HCT116 (cell line): ENCODE results near the gene F11R. TPM values are rescaled to one million over a fixed set of nuclear protein-coding genes. Genes with fewer than 3 reads are reported as not detected.

ENCODE experiments used
- ATAC-seq: fragments of 200-7000 bp; cut with Tn5 transposase; 2 replicates; pipeline ENCODE4 v1.9.1; 2020; ENCODE audit warnings: mild to moderate bottlenecking, moderate library complexity
- BruUV-seq: library from RNA; stranded (reverse); fragments of 400-500 nt; replicated peaks from 2 replicates; lab custom pipeline; 2021; lab: Mats Ljungman, UMichigan
- CTCF ChIA-PET: fragments of 300-600 bp; sonication (Branson Sonifier 250); formaldehyde crosslinking; loops from one replicate; lab custom pipeline; 2021; ENCODE audit warnings: antibody characterized with exemption; lab: Charles Lee
- POLR2A ChIA-PET: fragments of 300-600, 350-600 bp; sonication (Branson Sonifier 250); formaldehyde crosslinking; loops from one replicate; lab custom pipeline; 2021; ENCODE audit warnings: antibody characterized with exemption; lab: Charles Lee
- RAD21 ChIA-PET, 2 experiments: fragments of 300-600 bp; sonication (Branson Sonifier 250); formaldehyde crosslinking; loops; one replicate each; lab custom pipeline; 2023; ENCODE audit warnings: low total read pairs in 2 of 2; ENCODE audit not compliant: uncharacterized antibody in 2 of 2, unreplicated experiment in 2 of 2, low non-redundant PET in 1 of 2; lab: Charles Lee
- DNase-seq: peaks from one replicate; pipeline ENCODE4 v3.0.0-alpha.2; 2010; ENCODE audit warnings: low read depth, low spot score
- H2AFZ ChIP-seq: fragments of 200-600 bp; shearing (Covaris generic), sonication (generic); 2 replicates; pipeline ENCODE4 v1.6.1; 2017; ENCODE audit warnings: low read depth, mixed run types, mixed read lengths, antibody characterized with exemption, low read length; ENCODE audit not compliant: poor library complexity, severe bottlenecking
- H3K27ac ChIP-seq: 2 replicates; pipeline ENCODE4 v1.5.1; 2012; ENCODE audit warnings: low read depth, low read length
- H3K27me3 ChIP-seq: fragments of 200-600 bp; sonication (generic); 2 replicates; pipeline ENCODE4 v1.6.1; 2016; ENCODE audit warnings: mixed run types, low read length, mixed read lengths; ENCODE audit not compliant: insufficient read depth
- H3K36me3 ChIP-seq, 2 experiments: fragments of 200-500 bp in 1 of 2; fragments of 200-600 bp in 1 of 2; sonication (Bioruptor generic) in 1 of 2; sonication (generic) in 1 of 2; 2 replicates each; pipeline versions ENCODE4 v1.5.1 to v1.6.1; 2014 to 2016; ENCODE audit warnings: low read length in 2 of 2, inconsistent platforms in 1 of 2, mixed read lengths in 1 of 2, mixed run types in 1 of 2; ENCODE audit not compliant: insufficient read depth in 2 of 2, control insufficient read depth in 1 of 2
- H3K4me1 ChIP-seq, 2 experiments: fragments of 200-600 bp in 1 of 2; sonication (generic) in 1 of 2; 2 replicates each; pipeline versions ENCODE4 v1.5.1 to v1.6.1; 2012 to 2017; ENCODE audit warnings: low read length in 2 of 2, inconsistent platforms in 1 of 2, mild to moderate bottlenecking in 1 of 2, mixed read lengths in 1 of 2, mixed run types in 1 of 2, moderate library complexity in 1 of 2; ENCODE audit not compliant: insufficient read depth in 2 of 2, control insufficient read depth in 1 of 2
- H3K4me2 ChIP-seq: fragments of 200-600 bp; sonication (generic); 2 replicates; pipeline ENCODE4 v1.6.1; 2017; ENCODE audit warnings: mixed run types, low read length, mixed read lengths
- H3K4me3 ChIP-seq, 2 experiments: fragments of 200-600 bp in 1 of 2; sonication (generic) in 1 of 2; replicated peaks in 1 of 2; 2 replicates each; pipeline ENCODE4 v1.5.1; 2011 to 2016; ENCODE audit warnings: low read length in 2 of 2, control low read depth in 1 of 2, low read depth in 1 of 2, mild to moderate bottlenecking in 1 of 2, mixed read lengths in 1 of 2, mixed run types in 1 of 2
- H3K79me2 ChIP-seq: fragments of 200-600 bp; sonication (generic); 2 replicates; pipeline ENCODE4 v1.6.1; 2017; ENCODE audit warnings: mild to moderate bottlenecking, mixed run types, low read length, moderate library complexity, mixed read lengths; ENCODE audit not compliant: insufficient read depth
- H3K9ac ChIP-seq: fragments of 200-600 bp; sonication (generic); 2 replicates; pipeline ENCODE4 v1.6.1; 2016; ENCODE audit warnings: low read length, mixed read lengths
- H3K9me2 ChIP-seq: fragments of 200-600 bp; sonication (generic), shearing (Covaris generic); 2 replicates; pipeline ENCODE4 v1.6.1; 2017; ENCODE audit warnings: mixed run types, mild to moderate bottlenecking, moderate library complexity; ENCODE audit not compliant: insufficient read depth
- H3K9me3 ChIP-seq, 2 experiments: fragments of 200-500 bp in 1 of 2; fragments of 200-600 bp in 1 of 2; sonication (Bioruptor generic) in 1 of 2; sonication (generic) in 1 of 2; 2 replicates each; pipeline ENCODE4 v1.6.1; 2014 to 2017; ENCODE audit warnings: low read length in 2 of 2, mixed read lengths in 2 of 2, inconsistent platforms in 1 of 2, low read depth in 1 of 2, mild to moderate bottlenecking in 1 of 2, mixed run types in 1 of 2, moderate library complexity in 1 of 2; ENCODE audit not compliant: control insufficient read depth in 1 of 2, insufficient read depth in 1 of 2
- H4K20me1 ChIP-seq: fragments of 200-600 bp; sonication (generic), shearing (Covaris generic); 2 replicates; pipeline ENCODE4 v1.6.1; 2017; ENCODE audit warnings: mixed run types, mild to moderate bottlenecking, moderate library complexity; ENCODE audit not compliant: insufficient read depth
- ATF3 ChIP-seq: IDR thresholded peaks from 2 replicates; pipeline ENCODE4 v1.6.1; 2012
- CBX3 ChIP-seq: IDR thresholded peaks from 2 replicates; pipeline ENCODE4 v1.6.1; 2012; ENCODE audit warnings: low read depth
- CTCF ChIP-seq, 3 experiments: fragments of 200-600 bp in 1 of 3; sonication (generic) in 1 of 3; IDR thresholded peaks in 2 of 3; conservative IDR thresholded peaks in 1 of 3; 2 replicates each; pipeline ENCODE4 v1.5.1; 2012 to 2017; ENCODE audit warnings: low read depth in 2 of 3, low read length in 2 of 3, antibody characterized with exemption in 1 of 3, borderline replicate concordance in 1 of 3, control low read depth in 1 of 3, mild to moderate bottlenecking in 1 of 3, mixed read lengths in 1 of 3, mixed run types in 1 of 3, moderate library complexity in 1 of 3; ENCODE audit not compliant: insufficient read depth in 1 of 3
- EGR1 ChIP-seq: IDR thresholded peaks from 2 replicates; pipeline ENCODE4 v1.6.1; 2012; ENCODE audit warnings: low read depth
- ELF1 ChIP-seq: IDR thresholded peaks from 2 replicates; pipeline ENCODE4 v1.6.1; 2012; ENCODE audit warnings: low read depth, borderline replicate concordance
- EZH2 ChIP-seq: fragments of 200-600 bp; sonication (generic); IDR thresholded peaks from 2 replicates; pipeline ENCODE4 v1.6.1; 2017; ENCODE audit warnings: antibody characterized with exemption, mixed run types
- EZH2phosphoT487 ChIP-seq: fragments of 200-600 bp; IDR thresholded peaks from 2 replicates; pipeline ENCODE4 v1.6.1; 2018; ENCODE audit warnings: antibody characterized with exemption, borderline replicate concordance
- JUND ChIP-seq: IDR thresholded peaks from 2 replicates; pipeline ENCODE4 v1.6.1; 2012
- MAX ChIP-seq: IDR thresholded peaks from 2 replicates; pipeline ENCODE4 v1.6.1; 2012
- POLR2A ChIP-seq: IDR thresholded peaks from 2 replicates; pipeline ENCODE4 v1.7.0; 2011; ENCODE audit warnings: borderline replicate concordance; ENCODE audit not compliant: insufficient read depth, insufficient read length; ENCODE audit errors: extremely low read depth
- POLR2AphosphoS5 ChIP-seq: IDR thresholded peaks from 2 replicates; pipeline ENCODE4 v1.6.1; 2011; ENCODE audit warnings: mild to moderate bottlenecking, low read depth, low read length, moderate library complexity
- REST ChIP-seq: IDR thresholded peaks from 2 replicates; pipeline ENCODE4 v1.6.1; 2012; ENCODE audit warnings: low read depth
- SIN3A ChIP-seq: IDR thresholded peaks from 2 replicates; pipeline ENCODE4 v1.6.1; 2012; ENCODE audit warnings: low read depth
- SP1 ChIP-seq: IDR thresholded peaks from 2 replicates; pipeline ENCODE4 v1.6.1; 2012; ENCODE audit warnings: low read depth
- SRF ChIP-seq: IDR thresholded peaks from 2 replicates; pipeline ENCODE4 v1.6.1; 2012; ENCODE audit warnings: low read depth
- TCF7L2 ChIP-seq: IDR thresholded peaks from 2 replicates; pipeline ENCODE4 v1.7.0; 2011; ENCODE audit warnings: borderline replicate concordance, inconsistent platforms; ENCODE audit not compliant: insufficient read depth, insufficient read length; ENCODE audit errors: extremely low read depth
- YY1 ChIP-seq: IDR thresholded peaks from 2 replicates; pipeline ENCODE4 v1.6.1; 2011; ENCODE audit warnings: low read length, low read depth, moderate library complexity, mild to moderate bottlenecking; ENCODE audit not compliant: insufficient replicate concordance; ENCODE audit errors: extremely low read depth
- ZBTB33 ChIP-seq: IDR thresholded peaks from 2 replicates; pipeline ENCODE4 v1.6.1; 2011; ENCODE audit warnings: mild to moderate bottlenecking, low read length, moderate library complexity; ENCODE audit not compliant: insufficient replicate concordance; ENCODE audit errors: extremely low read depth
- ZFX ChIP-seq: fragments of 450-650 bp; IDR thresholded peaks from 2 replicates; pipeline ENCODE4 v1.6.1; 2017
- intact Hi-C: fragments of 100-400 bp; cut with micrococcal nuclease; formaldehyde crosslinking; loops from 2 replicates; pipeline ENCODE4 v1.10.0; 2022
- total RNA-seq: library from RNA; stranded (reverse); gene quantifications from one replicate; pipeline ENCODE4 v1.2.1, GENCODE V29; 2021; ENCODE audit not compliant: unreplicated experiment

The F11R gene
- total RNA-seq, 1 experiment from 2014 or later: 86.7 TPM

GRCh38 chr1:161000736-161001480 is 20.0 kb downstream of the F11R start:
- H3K36me3 ChIP-seq: peaks cover 25 to 32% of the 10 kb centered on the region in 2 experiments; a peak in 3 of 4 replicates
- peaks cover 45% of the 10 kb centered on the region for H3K79me2 ChIP-seq
- ChIA-PET CTCF (no interaction called here), POLR2A (no interaction called here), RAD21 (no interaction called here)
- no peak overlapping the region for H3K4me2 ChIP-seq
- no peaks in the 10 kb centered on the region for H4K20me1 ChIP-seq
- DNase-seq: no peak
- no peak for ATAC-seq
- H3K9me2 ChIP-seq: no peaks in the 10 kb centered on the region
- no peak overlapping the region for H3K4me3 ChIP-seq
- no peaks in the 10 kb centered on the region for H3K9me3 ChIP-seq
- intact Hi-C loops: no loop called here
- H3K4me1 ChIP-seq: peaks cover 13 to 27% of the 10 kb centered on the region in 2 experiments
- H3K27ac ChIP-seq: no peak overlapping the region
- H3K27me3 ChIP-seq: no peaks in the 10 kb centered on the region
- no peak overlapping the region for H3K9ac ChIP-seq
- TF ChIP-seq ZBTB33: no peak
- no peak for TF ChIP-seq ATF3
- no peak for TF ChIP-seq SRF
- no peak for TF ChIP-seq ZFX
- TF ChIP-seq ELF1: no peak
- no peak for TF ChIP-seq MAX
- no peak for TF ChIP-seq SIN3A
- no peak for TF ChIP-seq EZH2phosphoT487
- no peak for TF ChIP-seq CTCF (IDR thresholded peaks at IDR 0.05 in 2 of 3, conservative IDR thresholded peaks at IDR 0.05 in 1 of 3; ENCODE audit: borderline replicate concordance in 1 of 3, insufficient read depth in 1 of 3, low read depth in 2 of 3, low read length in 2 of 3)
- TF ChIP-seq REST: no peak
- no peak for TF ChIP-seq YY1
- no peak for TF ChIP-seq CBX3
- no peak for TF ChIP-seq EGR1
- TF ChIP-seq JUND: no peak
- TF ChIP-seq TCF7L2: no peak
- TF ChIP-seq EZH2: no peak
- no peak for TF ChIP-seq SP1
- TF ChIP-seq POLR2A: no peak
- no peak for TF ChIP-seq POLR2AphosphoS5
- no peak overlapping the region for H2AFZ ChIP-seq
- BruUV-seq: no TSS peak
